ACC112 (cell line): ENCODE results near the gene ITLN1.
"Not testable (repeated sequence)": the region's sequence is repeated elsewhere in the genome, so short reads cannot be mapped to it uniquely, and the experiment has no call there.

Experiments used
- H2AFZ ChIP-seq: fragments of 200-600 bp; sonication (generic); one replicate; pipeline ENCODE4 v1.6.0; 2017; ENCODE audit warnings: antibody characterized with exemption, low read length; ENCODE audit not compliant: unreplicated experiment
- H3K27ac ChIP-seq: fragments of 200-600 bp; sonication (generic); 2 replicates; pipeline ENCODE4 v1.5.1; 2014; ENCODE audit warnings: low read depth, mild to moderate bottlenecking, antibody characterized with exemption, low read length, moderate library complexity
- H3K27me3 ChIP-seq: fragments of 200-600 bp; sonication (generic); 2 replicates; pipeline ENCODE4 v1.6.1; 2014; ENCODE audit warnings: mild to moderate bottlenecking, antibody characterized with exemption, low read length, moderate library complexity, mixed read lengths; ENCODE audit not compliant: insufficient read depth
- H3K36me3 ChIP-seq: fragments of 200-600 bp; sonication (generic); 2 replicates; pipeline ENCODE4 v1.6.1; 2016; ENCODE audit warnings: mild to moderate bottlenecking, antibody characterized with exemption, low read length, moderate library complexity, mixed read lengths; ENCODE audit not compliant: insufficient read depth
- H3K4me1 ChIP-seq: fragments of 200-600 bp; sonication (generic); one replicate; pipeline ENCODE4 v1.6.1; 2016; ENCODE audit warnings: low read length, mixed read lengths; ENCODE audit not compliant: insufficient read depth, unreplicated experiment, control insufficient read depth
- H3K4me3 ChIP-seq: fragments of 200-600 bp; sonication (generic); 2 replicates; pipeline ENCODE4 v1.5.1; 2014; ENCODE audit warnings: mild to moderate bottlenecking, low read depth, low read length
- H3K79me2 ChIP-seq: fragments of 200-600 bp; sonication (generic); one replicate; pipeline ENCODE4 v1.6.0; 2016; ENCODE audit warnings: low read length; ENCODE audit not compliant: control insufficient read depth, unreplicated experiment, insufficient read depth

Gene ITLN1

DNA sequence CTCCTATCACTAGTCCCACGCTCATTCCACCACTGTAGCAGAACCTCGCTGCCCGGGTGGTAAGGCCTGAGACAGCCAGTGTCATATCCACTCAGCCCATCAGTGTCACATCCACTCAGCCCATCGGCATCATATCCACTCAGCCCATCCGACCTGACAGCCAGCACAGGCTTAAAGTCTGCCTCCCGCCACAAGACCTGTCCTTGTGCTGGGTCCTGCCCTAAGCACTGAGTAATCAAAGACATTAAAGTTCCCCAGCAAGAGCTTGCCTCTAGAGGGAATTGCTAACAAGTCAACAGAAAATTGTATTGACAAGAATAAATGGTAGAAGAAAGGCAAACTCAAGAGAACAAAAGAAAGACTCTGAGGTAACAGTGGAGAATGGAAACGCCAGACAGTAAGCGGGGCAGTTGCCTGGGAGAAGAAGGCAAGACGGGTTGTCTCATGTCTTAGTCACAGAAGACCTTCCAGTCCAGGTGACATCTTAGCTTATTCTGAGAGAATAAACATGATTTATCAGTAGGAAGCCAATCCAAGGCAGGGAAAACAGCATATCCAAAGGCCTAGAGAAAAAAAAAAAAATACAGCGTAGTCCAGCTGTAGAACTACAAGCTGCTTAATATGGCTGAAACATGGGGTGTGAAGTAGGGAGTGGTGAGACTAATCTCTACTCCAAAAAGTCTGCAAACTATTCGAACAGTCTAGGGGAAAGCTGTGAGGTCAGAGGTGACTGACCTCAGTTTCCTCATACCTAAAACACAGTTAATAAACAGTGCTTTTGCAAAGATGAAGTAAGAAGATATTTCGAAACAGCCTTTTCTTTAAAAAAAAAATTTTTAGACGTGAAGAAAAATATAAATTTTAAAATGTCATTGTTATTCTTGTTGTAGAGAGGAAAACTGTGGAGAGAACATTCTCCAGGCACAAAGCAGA lies 1.1 kb downstream of the ITLN1 start:
- Histone ChIP-seq H3K27ac (no peak overlapping the region), H3K79me2 (no peaks in the 10 kb centered on the region), H3K36me3 (no peaks in the 10 kb centered on the region), H3K4me1 (no peaks in the 10 kb centered on the region), H3K27me3 (no peaks in the 10 kb centered on the region; the same call in 1 of the 2 replicates), H2AFZ (no peak overlapping the region), H3K4me3 (no peak overlapping the region)

GRCh38 chr1:160882582-160882981 lies 2.4 kb downstream of the ITLN1 start:
- no peaks in the 10 kb centered on the region for H3K79me2 ChIP-seq
- no peaks in the 10 kb centered on the region; the same call in 1 of the 2 replicates for H3K27me3 ChIP-seq
- H3K4me3 ChIP-seq: no peak overlapping the region
- H3K4me1 ChIP-seq: no peaks in the 10 kb centered on the region
- H3K36me3 ChIP-seq: no peaks in the 10 kb centered on the region
- no peak overlapping the region for H2AFZ ChIP-seq
- H3K27ac ChIP-seq: no peak overlapping the region

- H3K36me3 ChIP-seq, H3K27me3 ChIP-seq, H3K4me1 ChIP-seq, H2AFZ ChIP-seq, H3K79me2 ChIP-seq, H3K4me3 ChIP-seq, H3K27ac ChIP-seq: not testable (repeated sequence)
Observed at GRCh38 chr1:160881264-160881663, 3.7 kb downstream of the ITLN1 start.

GRCh38 chr1:160880216-160880615 lies 4.8 kb downstream of the ITLN1 start:
- Histone ChIP-seq H3K79me2 (no peaks in the 10 kb centered on the region), H2AFZ (no peak overlapping the region), H3K36me3 (no peaks in the 10 kb centered on the region), H3K27ac (no peak overlapping the region), H3K4me3 (no peak overlapping the region), H3K4me1 (no peaks in the 10 kb centered on the region), H3K27me3 (no peaks in the 10 kb centered on the region)

DNA sequence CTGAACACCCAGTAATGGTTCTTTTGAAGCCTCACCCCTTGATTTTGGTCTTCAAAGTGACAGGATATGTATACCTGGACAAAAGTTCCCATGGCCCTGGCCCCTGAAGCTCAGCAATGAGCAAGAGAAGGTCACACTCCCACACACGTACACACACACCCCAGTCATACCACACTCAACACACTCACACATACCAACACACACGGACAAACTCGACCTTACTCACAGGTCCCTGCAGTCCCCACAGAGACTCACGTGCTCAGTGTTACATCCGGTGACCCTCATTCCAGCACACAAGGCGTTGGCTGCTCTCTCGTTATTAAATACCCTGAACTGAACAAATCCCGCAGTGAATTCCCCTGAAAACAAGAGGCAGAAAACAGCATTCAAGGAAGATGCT lies 5.9 kb downstream of the ITLN1 start:
- Histone ChIP-seq H3K27ac (no peak overlapping the region), H2AFZ (no peak overlapping the region), H3K79me2 (no peaks in the 10 kb centered on the region), H3K4me1 (no peaks in the 10 kb centered on the region), H3K4me3 (no peak overlapping the region), H3K27me3 (peaks cover 4% of the 10 kb centered on the region; the same call in 1 of the 2 replicates), H3K36me3 (no peaks in the 10 kb centered on the region)

DNA sequence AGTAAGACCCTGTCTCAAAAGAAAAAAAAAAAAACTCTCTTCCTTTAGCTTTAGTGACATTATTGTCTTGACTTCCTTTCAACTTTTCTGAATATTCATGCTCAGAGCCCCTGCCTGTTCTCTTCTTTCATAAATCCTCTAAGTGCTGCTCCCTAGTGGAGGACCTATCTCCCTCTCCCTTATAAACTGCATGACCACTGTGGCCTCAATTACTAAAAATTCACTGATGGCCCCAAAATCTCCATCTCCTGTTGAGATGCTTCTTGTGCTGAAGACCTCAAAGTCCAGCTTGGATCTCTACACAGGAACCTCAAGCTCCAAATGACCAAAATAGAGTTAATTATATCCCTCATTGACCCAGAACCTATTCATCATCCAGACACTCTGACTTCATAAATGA lies 7.8 kb downstream of the ITLN1 start:
- Histone ChIP-seq H3K27ac (no peak overlapping the region), H3K79me2 (no peaks in the 10 kb centered on the region), H3K36me3 (no peaks in the 10 kb centered on the region), H3K4me3 (no peak overlapping the region), H3K27me3 (peaks cover 12% of the 10 kb centered on the region; the same call in 1 of the 2 replicates), H2AFZ (no peak overlapping the region), H3K4me1 (no peaks in the 10 kb centered on the region)

GRCh38 chr1:160876311-160876710 lies 8.7 kb downstream of the ITLN1 start:
- Histone ChIP-seq H3K4me3 (no peak overlapping the region), H3K79me2 (no peaks in the 10 kb centered on the region), H3K4me1 (no peaks in the 10 kb centered on the region), H2AFZ (no peak overlapping the region), H3K27ac (no peak overlapping the region), H3K27me3 (peaks cover 12% of the 10 kb centered on the region; the same call in 1 of the 2 replicates), H3K36me3 (no peaks in the 10 kb centered on the region)

GRCh38 chr1:160875591-160875990 lies 9.4 kb downstream of the ITLN1 start:
- H3K79me2 ChIP-seq, H2AFZ ChIP-seq, H3K4me1 ChIP-seq, H3K27ac ChIP-seq, H3K4me3 ChIP-seq, H3K36me3 ChIP-seq: not testable (repeated sequence)
- peaks cover 12% of the 10 kb centered on the region; the same call in 1 of the 2 replicates for H3K27me3 ChIP-seq

GRCh38 chr1:160874935-160875334 lies 10.0 kb downstream of the ITLN1 start:
- Histone ChIP-seq H3K79me2 (no peaks in the 10 kb centered on the region), H3K4me3 (no peak overlapping the region), H2AFZ (no peak overlapping the region), H3K4me1 (no peaks in the 10 kb centered on the region), H3K36me3 (no peaks in the 10 kb centered on the region), H3K27ac (no peak overlapping the region), H3K27me3 (peaks cover 12% of the 10 kb centered on the region; the same call in 1 of the 2 replicates)

GRCh38 chr1:160868141-160868540 lies 16.8 kb downstream of the ITLN1 start:
- Histone ChIP-seq H3K27me3 (peaks cover 23% of the 10 kb centered on the region; the same call in 1 of the 2 replicates), H2AFZ (no peak overlapping the region), H3K36me3 (no peaks in the 10 kb centered on the region)

GRCh38 chr1:160867651-160868050 lies 17.3 kb downstream of the ITLN1 start:
- H3K27ac ChIP-seq, H3K4me1 ChIP-seq, H3K79me2 ChIP-seq, H2AFZ ChIP-seq, H3K36me3 ChIP-seq, H3K4me3 ChIP-seq: not testable (repeated sequence)
- H3K27me3 ChIP-seq: peaks cover 18% of the 10 kb centered on the region

More at GRCh38 chr1:160868141-160868540, 16.8 kb downstream of the ITLN1 start:
- no peaks in the 10 kb centered on the region for H3K4me1 ChIP-seq
- H3K27ac ChIP-seq: no peak overlapping the region
- H3K79me2 ChIP-seq: no peaks in the 10 kb centered on the region
- no peak overlapping the region for H3K4me3 ChIP-seq
